HUES6 (cell line): ENCODE results near the gene DPP9.

Experiments
- H3K27ac ChIP-seq: 2 replicates; pipeline ENCODE4 v1.7.0; 2013; ENCODE audit warnings: low read depth, mild to moderate bottlenecking, low read length, inconsistent platforms
- H3K27me3 ChIP-seq: 2 replicates; pipeline ENCODE4 v1.6.1; 2013; ENCODE audit warnings: low read length; ENCODE audit not compliant: control insufficient read depth, insufficient read depth
- H3K36me3 ChIP-seq: 2 replicates; pipeline ENCODE4 v1.6.1; 2013; ENCODE audit warnings: low read length; ENCODE audit not compliant: control insufficient read depth, insufficient read depth
- H3K4me1 ChIP-seq: 2 replicates; pipeline ENCODE4 v1.6.1; 2013; ENCODE audit warnings: low read length; ENCODE audit not compliant: control insufficient read depth, insufficient read depth
- H3K4me3 ChIP-seq: 2 replicates; pipeline ENCODE4 v1.5.1; 2013; ENCODE audit warnings: low read depth, low read length
- H3K9ac ChIP-seq: one replicate; pipeline ENCODE4 v1.6.1; 2013; ENCODE audit warnings: mild to moderate bottlenecking, low read length
- H3K9me3 ChIP-seq: 2 replicates; pipeline ENCODE4 v1.6.1; 2013; ENCODE audit warnings: low read depth, low read length; ENCODE audit not compliant: control insufficient read depth, insufficient read depth

DPP9 gene

GRCh38 chr19:4707956-4708650, 15.5 kb downstream of the DPP9 start:
- H3K4me3 ChIP-seq = no peak overlapping the region
- H3K27ac ChIP-seq = no peak overlapping the region
- no peaks in the 10 kb centered on the region for H3K27me3 ChIP-seq
- H3K9me3 ChIP-seq = no peaks in the 10 kb centered on the region
- H3K4me1 ChIP-seq = no peaks in the 10 kb centered on the region
- no peak overlapping the region for H3K9ac ChIP-seq
- H3K36me3 ChIP-seq = peaks cover 70% of the 10 kb centered on the region

GRCh38 chr19:4707322-4707721, 16.3 kb downstream of the DPP9 start:
- Histone ChIP-seq H3K27ac (no peak overlapping the region), H3K9ac (no peak overlapping the region), H3K27me3 (no peaks in the 10 kb centered on the region), H3K36me3 (peaks cover 70% of the 10 kb centered on the region), H3K4me3 (no peak overlapping the region), H3K9me3 (no peaks in the 10 kb centered on the region), H3K4me1 (no peaks in the 10 kb centered on the region)

DNA sequence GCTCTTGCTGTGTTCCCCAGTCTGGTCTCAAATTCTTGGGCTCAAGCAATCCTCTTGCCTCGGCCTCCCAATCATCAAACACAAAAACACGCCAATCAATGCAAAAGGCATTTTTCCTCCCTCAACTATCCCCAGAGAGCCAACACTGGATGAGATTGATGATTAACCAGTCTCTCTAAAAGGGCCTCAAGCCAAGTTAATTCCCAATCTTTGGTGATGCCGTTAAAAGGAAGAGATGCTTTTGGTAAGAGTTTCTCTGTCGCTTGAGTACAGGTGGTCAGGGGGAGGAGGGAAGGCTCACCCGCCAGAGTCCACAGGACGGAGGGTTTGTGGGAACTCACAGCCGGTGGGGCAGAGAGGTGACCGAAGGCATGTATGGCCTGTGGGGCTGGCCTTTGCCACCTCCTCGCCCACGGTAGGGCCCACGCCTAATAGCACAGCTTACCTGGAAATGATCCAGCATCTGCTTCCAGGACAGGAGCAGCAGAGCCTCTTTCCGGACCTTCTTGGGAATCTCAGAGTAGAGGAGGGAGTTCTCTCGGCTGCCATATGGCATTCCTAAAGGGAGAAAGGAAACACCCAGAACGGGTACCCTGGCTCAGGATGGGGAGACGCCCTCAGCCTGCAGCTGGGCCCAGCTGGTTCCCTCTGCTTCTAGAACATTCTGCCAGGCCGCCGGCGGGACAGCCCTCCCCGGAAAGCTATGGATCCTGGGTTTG, 18.1 kb downstream of the DPP9 start:
- Histone ChIP-seq H3K36me3 (peaks cover 73% of the 10 kb centered on the region), H3K9me3 (no peaks in the 10 kb centered on the region), H3K4me3 (no peak overlapping the region), H3K27me3 (no peaks in the 10 kb centered on the region), H3K4me1 (no peaks in the 10 kb centered on the region), H3K27ac (no peak overlapping the region), H3K9ac (no peak overlapping the region)

- Histone ChIP-seq H3K36me3 (peaks cover 73% of the 10 kb centered on the region), H3K9ac (no peak overlapping the region)
Observed at GRCh38 chr19:4704317-4704673, 19.3 kb downstream of the DPP9 start.

GRCh38 chr19:4703671-4704316, 19.8 kb downstream of the DPP9 start:
- peaks cover 74% of the 10 kb centered on the region for H3K36me3 ChIP-seq
- no peak overlapping the region for H3K9ac ChIP-seq
- H3K27ac ChIP-seq = no peak overlapping the region
- H3K9me3 ChIP-seq = no peaks in the 10 kb centered on the region
- H3K4me1 ChIP-seq = no peaks in the 10 kb centered on the region
- no peaks in the 10 kb centered on the region for H3K27me3 ChIP-seq
- no peak overlapping the region for H3K4me3 ChIP-seq

More at GRCh38 chr19:4704317-4704673, 19.3 kb downstream of the DPP9 start:
- Histone ChIP-seq H3K4me3 (no peak overlapping the region), H3K27ac (no peak overlapping the region), H3K4me1 (no peaks in the 10 kb centered on the region), H3K27me3 (no peaks in the 10 kb centered on the region), H3K9me3 (no peaks in the 10 kb centered on the region)

DNA sequence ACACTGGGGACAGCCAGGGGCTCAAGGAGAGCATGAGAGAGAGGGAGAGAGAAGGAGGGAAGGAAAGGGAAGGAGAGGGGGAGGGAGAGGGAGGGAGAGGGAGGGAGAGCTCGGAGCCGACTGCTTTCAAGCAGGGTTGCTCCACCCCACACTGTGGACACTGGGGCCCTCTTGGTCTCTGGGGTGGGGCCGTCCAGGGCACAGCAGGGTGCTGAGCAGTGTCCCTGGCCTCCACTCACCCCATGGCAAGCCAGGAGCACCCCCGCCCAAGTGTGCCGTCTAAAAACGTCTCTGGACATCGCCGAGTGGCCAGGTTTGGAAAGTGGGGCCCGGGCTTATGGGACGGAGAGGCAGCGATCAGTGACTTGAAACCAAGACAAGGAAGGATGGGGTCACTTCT, 20.9 kb downstream of the DPP9 start:
- H3K27ac ChIP-seq = no peak overlapping the region
- no peaks in the 10 kb centered on the region for H3K4me1 ChIP-seq
- no peaks in the 10 kb centered on the region for H3K27me3 ChIP-seq
- H3K4me3 ChIP-seq = no peak overlapping the region
- H3K36me3 ChIP-seq = peaks cover 83% of the 10 kb centered on the region
- H3K9ac ChIP-seq = no peak overlapping the region
- H3K9me3 ChIP-seq = no peaks in the 10 kb centered on the region

DNA sequence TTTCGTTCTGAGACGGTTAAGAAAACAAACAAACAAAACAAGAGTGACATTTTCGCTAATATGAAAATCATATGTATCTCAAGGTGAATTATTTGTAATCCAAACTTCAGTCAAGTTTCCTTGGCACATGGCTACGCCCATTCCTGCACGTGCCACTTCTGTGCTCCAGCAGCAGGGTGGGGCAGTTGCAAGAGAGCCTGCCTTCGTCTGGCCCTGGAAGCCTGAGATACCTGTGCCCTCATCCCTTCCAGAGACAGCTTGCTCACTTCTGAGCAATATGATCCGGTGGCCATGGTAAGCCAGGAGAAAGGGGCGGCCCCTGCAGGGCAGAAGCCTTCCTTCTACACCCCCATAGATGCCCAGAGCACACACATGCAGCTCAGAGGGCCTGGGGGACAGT, 22.1 kb downstream of the DPP9 start:
- no peak overlapping the region for H3K9ac ChIP-seq
- no peaks in the 10 kb centered on the region for H3K9me3 ChIP-seq
- no peaks in the 10 kb centered on the region for H3K4me1 ChIP-seq
- no peaks in the 10 kb centered on the region for H3K27me3 ChIP-seq
- H3K4me3 ChIP-seq = no peak overlapping the region
- peaks cover 89% of the 10 kb centered on the region for H3K36me3 ChIP-seq
- H3K27ac ChIP-seq = no peak overlapping the region

- Histone ChIP-seq H3K27ac (no peak overlapping the region), H3K27me3 (no peaks in the 10 kb centered on the region), H3K36me3 (peaks cover 91% of the 10 kb centered on the region), H3K4me3 (no peak overlapping the region), H3K9me3 (no peaks in the 10 kb centered on the region), H3K4me1 (no peaks in the 10 kb centered on the region), H3K9ac (no peak overlapping the region)
Observed at GRCh38 chr19:4700693-4700970, 23.0 kb downstream of the DPP9 start.

DNA sequence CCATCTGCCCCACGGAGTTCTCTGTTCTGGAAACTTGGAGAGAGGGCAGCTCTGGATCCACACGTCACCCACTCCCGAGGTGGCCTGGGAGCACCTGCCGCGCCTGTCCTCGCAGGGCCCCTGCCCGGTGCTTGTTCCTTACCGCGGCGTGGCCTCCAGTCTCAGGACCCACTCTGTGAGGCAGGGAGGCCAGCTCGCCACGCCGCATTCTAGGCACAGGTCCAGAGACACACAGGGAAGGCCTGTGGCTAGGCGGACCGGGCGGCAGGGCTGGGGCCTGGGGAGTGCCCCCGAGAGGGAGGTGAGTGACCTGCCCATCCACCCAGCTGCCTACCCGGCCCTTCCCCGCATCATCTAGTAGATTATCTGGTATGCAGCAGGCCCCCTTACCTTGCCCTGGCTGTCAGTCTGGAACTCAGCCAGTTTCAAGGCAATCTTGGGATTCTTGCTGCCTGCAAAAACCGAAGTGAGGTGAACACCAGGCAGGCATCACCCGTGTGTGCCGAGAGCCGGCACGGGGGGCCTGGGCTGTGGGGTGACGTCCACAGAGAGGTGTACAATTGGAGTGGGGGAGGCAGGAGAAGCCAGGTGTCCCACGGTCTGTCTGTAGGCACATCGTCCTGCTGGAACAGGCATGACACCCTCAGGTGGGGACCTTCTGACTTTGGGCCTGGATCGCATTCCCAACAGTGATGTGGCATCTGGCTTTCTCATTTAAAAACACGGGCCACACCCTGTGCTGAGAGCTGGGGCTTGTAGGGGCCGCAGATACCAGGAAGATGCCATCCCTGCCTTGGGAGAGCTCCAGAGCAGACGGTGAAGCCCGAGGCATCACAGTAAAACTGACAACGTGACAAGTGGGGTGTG, 23.6 kb downstream of the DPP9 start:
- Histone ChIP-seq H3K36me3 (peaks cover 91% of the 10 kb centered on the region), H3K27me3 (no peaks in the 10 kb centered on the region), H3K9me3 (no peaks in the 10 kb centered on the region), H3K27ac (no peak overlapping the region), H3K4me1 (no peaks in the 10 kb centered on the region), H3K9ac (no peak overlapping the region), H3K4me3 (no peak overlapping the region)

GRCh38 chr19:4697304-4697703, 26.3 kb downstream of the DPP9 start:
- Histone ChIP-seq H3K27ac (no peak overlapping the region), H3K9ac (no peak overlapping the region)

More at GRCh38 chr19:4697304-4697703, 26.3 kb downstream of the DPP9 start:
- H3K4me1 ChIP-seq = no peaks in the 10 kb centered on the region
- H3K36me3 ChIP-seq = peaks cover 93% of the 10 kb centered on the region
- H3K4me3 ChIP-seq = no peak overlapping the region
- no peaks in the 10 kb centered on the region for H3K9me3 ChIP-seq
- no peaks in the 10 kb centered on the region for H3K27me3 ChIP-seq
